Upper lobe of left lung (tissue), 4 donors: ENCODE measurements around the gene CDKL1.

Experiments
- CTCF ChIP-seq, 6 experiments: fragments of 450-650 bp in 4 of 6; fragments of 200-600 bp in 2 of 6; sonication (generic) in 2 of 6; IDR thresholded peaks; one replicate each; pipeline ENCODE4 v1.5.1; 2016 to 2019; ENCODE audit warnings: antibody characterized with exemption in 6 of 6
- POLR2A ChIP-seq, 4 donors: fragments of 450-650 bp; IDR thresholded peaks; one replicate each; pipeline ENCODE4 v1.5.1; 2016 to 2017; ENCODE audit warnings: antibody characterized with exemption in 4 of 4, mild to moderate bottlenecking in 2 of 4
- POLR2AphosphoS5 ChIP-seq, 2 donors: sonication (generic); formaldehyde crosslinking; IDR thresholded peaks; one replicate each; pipeline ENCODE4 v1.5.1; 2017; ENCODE audit warnings: antibody characterized with exemption in 2 of 2

DNA sequence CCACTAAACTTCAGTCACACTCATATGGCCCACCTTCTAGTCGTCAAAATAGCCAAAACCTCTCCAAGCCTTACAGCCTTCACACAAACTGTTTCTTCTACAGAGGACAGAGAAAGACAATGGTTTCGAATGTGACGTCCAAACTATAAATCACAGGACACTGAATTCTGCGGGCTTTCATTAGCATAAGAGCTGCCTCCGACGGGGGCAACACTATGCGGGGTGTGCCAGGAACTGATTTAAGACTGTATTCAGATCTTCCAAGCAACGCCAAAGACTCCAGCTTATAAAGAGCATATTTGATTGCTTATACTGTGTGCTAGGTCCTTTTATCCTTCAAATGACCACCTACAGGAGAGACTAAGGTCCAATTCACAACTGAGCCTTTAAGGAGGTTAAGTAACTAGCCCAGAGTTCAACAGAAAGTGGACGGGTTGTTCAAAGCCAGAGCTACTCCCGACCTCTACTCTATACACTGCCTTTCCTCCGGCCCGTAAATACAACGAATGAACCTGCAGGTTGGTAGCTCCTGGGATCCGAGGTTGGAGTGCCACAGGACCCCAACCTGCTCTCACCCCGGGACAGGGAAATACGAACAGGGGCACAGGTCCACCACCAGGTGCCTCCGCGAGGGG lies 85.2 kb downstream of the CDKL1 start:
- TF ChIP-seq CTCF (IDR thresholded peaks at IDR 0.05) (peak in 2 of 6 experiments; percentile 50 to 71), POLR2AphosphoS5 (IDR thresholded peaks at IDR 0.05) (no peak), POLR2A (IDR thresholded peaks at IDR 0.05) (no peak)
